IMR-90 (cell line): ENCODE measurements around the gene SRD5A1. TPM values are rescaled to one million over a fixed set of nuclear protein-coding genes. Genes with fewer than 3 reads are reported as not detected.

Experiments used
- ATAC-seq: fragments of 200-7000 bp; cut with Tn5 transposase; 2 replicates; pipeline ENCODE4 v1.9.1; 2020; ENCODE audit warnings: low read depth, mild to moderate bottlenecking, moderate library complexity
- BruUV-seq: library from RNA; stranded (reverse); fragments of 400-500 nt; replicated peaks from 2 replicates; lab custom pipeline; 2021; lab: Mats Ljungman, UMichigan
- CTCF ChIA-PET: fragments of 300-600 bp; formaldehyde crosslinking; extraction: SDS; loops from one replicate; lab custom pipeline; 2021; ENCODE audit warnings: antibody characterized with exemption; lab: Yijun Ruan, JAX
- POLR2A ChIA-PET: fragments of 300-600 bp; sonication (Branson Sonifier 250); formaldehyde crosslinking; loops from one replicate; lab custom pipeline; 2022; ENCODE audit warnings: antibody characterized with exemption; ENCODE audit not compliant: unreplicated experiment; lab: Charles Lee
- DNase-seq: peaks from one replicate; pipeline ENCODE4 v3.0.0; 2013
- H2AFZ ChIP-seq: replicated peaks from 2 replicates; pipeline ENCODE3; 2013; ENCODE audit warnings: low read length, mild to moderate bottlenecking; ENCODE audit not compliant: poor library complexity
- H2AK5ac ChIP-seq: 2 replicates; pipeline ENCODE4 v1.6.1; 2013; ENCODE audit warnings: low read depth, low read length, inconsistent platforms
- H2AK9ac ChIP-seq: replicated peaks from 2 replicates; pipeline ENCODE3; 2013; ENCODE audit warnings: mild to moderate bottlenecking, low read depth, low read length, moderate library complexity; ENCODE audit not compliant: poor library complexity
- H2BK120ac ChIP-seq: 2 replicates; pipeline ENCODE4 v1.6.1; 2013; ENCODE audit warnings: low read depth, low read length, inconsistent platforms
- H2BK15ac ChIP-seq: 3 replicates; pipeline ENCODE4 v1.6.1; 2013; ENCODE audit warnings: low read depth, low read length, inconsistent platforms
- H2BK20ac ChIP-seq: 2 replicates; pipeline ENCODE4 v1.6.1; 2013; ENCODE audit warnings: low read depth, mild to moderate bottlenecking, inconsistent platforms, low read length, moderate library complexity
- H2BK5ac ChIP-seq: 2 replicates; pipeline ENCODE4 v1.6.1; 2013; ENCODE audit warnings: mild to moderate bottlenecking, low read depth, low read length, inconsistent platforms; ENCODE audit not compliant: poor library complexity, severe bottlenecking
- H3K14ac ChIP-seq: replicated peaks from 2 replicates; pipeline ENCODE4 v1.6.1; 2013; ENCODE audit warnings: low read depth, low read length, inconsistent platforms
- H3K18ac ChIP-seq: 2 replicates; pipeline ENCODE4 v1.6.1; 2013; ENCODE audit warnings: low read depth, low read length, control low read depth
- H3K23ac ChIP-seq: 2 replicates; pipeline ENCODE4 v1.6.1; 2013; ENCODE audit warnings: low read depth, low read length, inconsistent platforms
- H3K27ac ChIP-seq: 2 replicates; pipeline ENCODE4 v1.5.1; 2013; ENCODE audit warnings: mild to moderate bottlenecking, control low read depth, low read length; ENCODE audit not compliant: insufficient read depth
- H3K27me3 ChIP-seq: 2 replicates; pipeline ENCODE4 v1.6.1; 2013; ENCODE audit warnings: low read length; ENCODE audit not compliant: control insufficient read depth, insufficient read depth
- H3K36me3 ChIP-seq: 2 replicates; pipeline ENCODE4 v1.6.1; 2013; ENCODE audit warnings: low read length, mixed read lengths; ENCODE audit not compliant: control insufficient read depth, insufficient read depth
- H3K4ac ChIP-seq: 2 replicates; pipeline ENCODE4 v1.6.1; 2013; ENCODE audit warnings: low read depth, low read length, inconsistent platforms
- H3K4me1 ChIP-seq: 2 replicates; pipeline ENCODE4 v1.6.1; 2013; ENCODE audit warnings: low read length, mixed read lengths; ENCODE audit not compliant: control insufficient read depth, insufficient read depth
- H3K4me2 ChIP-seq: 2 replicates; pipeline ENCODE4 v1.6.1; 2013; ENCODE audit warnings: low read depth, mild to moderate bottlenecking, control low read depth, low read length, moderate library complexity
- H3K4me3 ChIP-seq: 2 replicates; pipeline ENCODE4 v1.5.1; 2013; ENCODE audit warnings: low read depth, mild to moderate bottlenecking, control low read depth, low read length, moderate library complexity; ENCODE audit not compliant: insufficient read depth
- H3K56ac ChIP-seq: 2 replicates; pipeline ENCODE4 v1.6.1; 2013; ENCODE audit warnings: low read length, inconsistent platforms; ENCODE audit not compliant: insufficient read depth; ENCODE audit errors: extremely low read depth
- H3K79me1 ChIP-seq, 2 experiments: 2 replicates each; pipeline ENCODE4 v1.6.1; 2013; ENCODE audit warnings: low read length in 2 of 2, inconsistent platforms in 1 of 2, low read depth in 1 of 2
- H3K9ac ChIP-seq: 2 replicates; pipeline ENCODE4 v1.6.1; 2013; ENCODE audit warnings: low read depth, low read length, control low read depth
- H3K9me1 ChIP-seq: 2 replicates; pipeline ENCODE4 v1.6.1; 2013; ENCODE audit warnings: low read length, inconsistent platforms; ENCODE audit not compliant: insufficient read depth
- H3K9me3 ChIP-seq: 2 replicates; pipeline ENCODE4 v1.6.1; 2013; ENCODE audit warnings: low read length; ENCODE audit not compliant: control insufficient read depth, insufficient read depth
- H4K20me1 ChIP-seq: 2 replicates; pipeline ENCODE4 v1.6.1; 2013; ENCODE audit warnings: low read length, inconsistent platforms; ENCODE audit not compliant: insufficient read depth
- H4K5ac ChIP-seq: 2 replicates; pipeline ENCODE4 v1.6.1; 2013; ENCODE audit warnings: mild to moderate bottlenecking, low read depth, low read length, control low read depth
- H4K8ac ChIP-seq, 2 experiments: 2 replicates each; pipeline ENCODE4 v1.6.1; 2013; ENCODE audit warnings: low read depth in 2 of 2, low read length in 2 of 2, control low read depth in 1 of 2, inconsistent platforms in 1 of 2
- H4K91ac ChIP-seq: 2 replicates; pipeline ENCODE4 v1.6.1; 2013; ENCODE audit warnings: low read depth, low read length, inconsistent platforms; ENCODE audit not compliant: insufficient read depth
- BHLHE40 ChIP-seq: fragments of 150-350 bp; IDR thresholded peaks from 2 replicates; pipeline ENCODE4 v1.6.1; 2016; ENCODE audit warnings: mild to moderate bottlenecking, low read depth, low read length
- CEBPB ChIP-seq: IDR thresholded peaks from 2 replicates; pipeline ENCODE4 v1.6.1; 2012; ENCODE audit warnings: low read depth, low read length, improper control_type of control experiment
- MAFK ChIP-seq: IDR thresholded peaks from 2 replicates; pipeline ENCODE4 v1.6.1; 2012; ENCODE audit warnings: low read depth, low read length, improper control_type of control experiment
- POLR2A ChIP-seq: IDR thresholded peaks from 2 replicates; pipeline ENCODE4 v1.6.1; 2012; ENCODE audit warnings: mild to moderate bottlenecking, low read depth, low read length
- RAD21 ChIP-seq: IDR thresholded peaks from 2 replicates; pipeline ENCODE4 v1.6.1; 2012; ENCODE audit warnings: low read length, improper control_type of control experiment
- RFX5 ChIP-seq: IDR thresholded peaks from 2 replicates; pipeline ENCODE4 v1.8.0; 2012; ENCODE audit warnings: low read depth, mild to moderate bottlenecking, low read length, moderate library complexity
- SMC3 ChIP-seq: fragments of 150-350 bp; IDR thresholded peaks from 2 replicates; pipeline ENCODE4 v1.6.1; 2016; ENCODE audit warnings: low read depth, mild to moderate bottlenecking, antibody characterized with exemption, low read length, moderate library complexity
- WGBS, 2 experiments: methylation state at CpG; one replicate each; pipeline versions ENCODE4 v1.1.5 to v1.1.7; 2013; ENCODE audit warnings: missing lambda C conversion rate in 2 of 2; ENCODE audit not compliant: insufficient read length in 1 of 2; ENCODE audit errors: extremely low coverage in 2 of 2; 5-methylcytosine and 5-hydroxymethylcytosine counted together
- dilution Hi-C: fragments of 300-500 bp; cut with HindIII; formaldehyde crosslinking; loops from one replicate; pipeline ENCODE4 v1.14.3; 2018; ENCODE audit warnings: low sequenced_read_pairs; ENCODE audit not compliant: unreplicated experiment
- in situ Hi-C: fragments of 300-500 bp; cut with MboI; formaldehyde crosslinking; loops from 3 replicates; pipeline ENCODE4 v1.14.3; 2019; ENCODE audit warnings: low sequenced_read_pairs, inconsistent platforms, mixed read lengths
- intact Hi-C: fragments of 100-400 bp; cut with micrococcal nuclease; formaldehyde crosslinking; loops from 2 replicates; pipeline ENCODE4 v1.10.0; 2022
- polyA plus RNA-seq, 3 experiments: library from polyadenylated mRNA; depleted of rRNA; stranded (reverse); fragments of >200 nt; gene quantifications; 2 replicates each; pipeline ENCODE4 v1.2.3, GENCODE V29; 2012; ENCODE audit warnings: low replicate concordance in 1 of 3
- total RNA-seq: library from RNA; depleted of rRNA; stranded (reverse); fragments of >200 nt; gene quantifications from 2 replicates; pipeline ENCODE4 v1.2.3, GENCODE V29; 2012
- TF ChIP-seq, protein P1 (sequence below): fragments of 150-350 bp; IDR thresholded peaks from 2 replicates; pipeline ENCODE4 v1.6.1; 2017; ENCODE audit warnings: mild to moderate bottlenecking, antibody characterized with exemption, low read length, low read depth
- TF ChIP-seq, protein P2 (sequence below): fragments of 150-350 bp; IDR thresholded peaks from 2 replicates; pipeline ENCODE4 v1.6.1; 2016; ENCODE audit warnings: low read depth, mild to moderate bottlenecking, low read length, moderate library complexity, borderline replicate concordance
- TF ChIP-seq, protein P3 (sequence below): conservative IDR thresholded peaks from 2 replicates; pipeline ENCODE4 v1.5.1; 2012; ENCODE audit warnings: mild to moderate bottlenecking, low read depth, low read length, improper control_type of control experiment

Gene SRD5A1
- total and polyA plus RNA-seq, 2 of the 4 experiments (the other 2 are of a cell fraction): 6.3 to 18.2 TPM

DNA sequence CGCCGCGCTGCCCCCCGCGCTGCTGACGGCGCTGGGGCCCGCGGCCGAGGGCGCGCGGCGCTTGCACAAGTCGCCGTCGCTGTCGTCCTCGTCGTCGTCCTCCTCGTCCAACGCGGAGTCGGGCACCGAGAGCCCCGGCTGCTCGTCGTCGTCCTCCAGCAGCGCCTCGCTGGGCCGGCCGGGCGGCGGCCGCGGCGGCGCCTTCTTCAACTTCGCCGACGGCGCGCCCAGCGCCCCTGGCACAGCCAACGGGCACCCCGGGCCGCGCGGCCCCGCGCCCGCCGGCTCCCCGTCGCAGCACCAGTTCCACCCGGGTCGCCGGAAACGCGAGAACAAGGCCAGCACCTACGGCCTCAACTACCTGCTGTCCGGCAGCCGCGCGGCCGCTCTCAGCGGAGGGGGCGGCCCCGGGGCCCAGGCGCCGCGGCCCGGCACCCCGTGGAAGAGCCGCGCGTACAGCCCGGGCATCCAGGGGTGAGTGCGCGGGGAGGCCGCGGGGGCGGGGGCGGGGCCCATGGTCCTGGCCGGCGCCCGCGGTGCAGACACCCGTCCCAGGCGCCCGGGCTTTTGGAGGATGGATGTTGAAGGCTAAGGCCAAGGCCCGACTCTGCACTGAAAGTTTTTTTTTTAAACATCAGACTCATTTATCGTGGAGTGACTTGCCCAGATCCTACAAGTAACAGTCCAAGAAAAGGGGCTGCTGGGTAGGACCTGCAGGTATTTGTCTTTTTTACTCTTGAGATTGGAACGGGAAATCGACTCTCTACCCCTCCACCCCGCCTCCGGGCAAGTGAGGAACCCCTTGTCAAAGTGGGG lies 81.2 kb downstream of the SRD5A1 start:
- dilution Hi-C loops: no loop called here
- Histone ChIP-seq H3K4me1 (peaks cover 23% of the 10 kb centered on the region), H4K91ac (no peak overlapping the region), H3K4me3 (peak overlapping the region; percentile 89), H3K23ac (peak overlapping the region; percentile 72; the same call in 1 of the 2 replicates), H3K9me1 (peaks cover 43% of the 10 kb centered on the region), H3K9ac (peak overlapping the region; percentile 92), H2BK120ac (no peak overlapping the region), H3K56ac (no peak overlapping the region), H3K18ac (no peak overlapping the region), H2BK15ac (no peak overlapping the region), H2BK20ac (no peak overlapping the region), H3K36me3 (no peaks in the 10 kb centered on the region; the same call in 1 of the 2 replicates), H2AK9ac (peak overlapping the region; percentile 82), H3K27me3 (no peaks in the 10 kb centered on the region), H4K5ac (no peak overlapping the region), H2AK5ac (no peak overlapping the region), H3K79me1 (peaks cover 4 to 53% of the 10 kb centered on the region in 2 experiments; a peak in 3 of 4 replicates), H3K4me2 (peak overlapping the region; percentile 100), H3K9me3 (no peaks in the 10 kb centered on the region), H4K8ac (no peak overlapping the region), H4K20me1 (peaks cover 52% of the 10 kb centered on the region), H2AFZ (peak overlapping the region; percentile 86), H3K27ac (peak overlapping the region; percentile 75), H3K4ac (peak overlapping the region; percentile 35; the same call in 1 of the 2 replicates), H3K14ac (0 out of 2 replicates have a peak overlapping the region, but pooled peaks have one; percentile 69), H2BK5ac (peak overlapping the region; percentile 51)
- WGBS, 2 experiments: 1% methylated on average over 30 of the region's 99 CpGs; no CpG with 5 or more reads in 1 of the 2 experiments
- in situ Hi-C loops: no loop called here
- DNase-seq (no peak), ATAC-seq (no peak)
- intact Hi-C loops: loop anchor here (5.0 kb wide), 1 partner anchor 33 kb away; no protein-coding TSS in a partner anchor
- CTCF ChIA-PET: no interaction called here
- TF ChIP-seq, protein P1, sequence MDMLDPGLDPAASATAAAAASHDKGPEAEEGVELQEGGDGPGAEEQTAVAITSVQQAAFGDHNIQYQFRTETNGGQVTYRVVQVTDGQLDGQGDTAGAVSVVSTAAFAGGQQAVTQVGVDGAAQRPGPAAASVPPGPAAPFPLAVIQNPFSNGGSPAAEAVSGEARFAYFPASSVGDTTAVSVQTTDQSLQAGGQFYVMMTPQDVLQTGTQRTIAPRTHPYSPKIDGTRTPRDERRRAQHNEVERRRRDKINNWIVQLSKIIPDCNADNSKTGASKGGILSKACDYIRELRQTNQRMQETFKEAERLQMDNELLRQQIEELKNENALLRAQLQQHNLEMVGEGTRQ: no peak
- TF ChIP-seq BHLHE40 (no peak), MAFK (no peak), SMC3 (no peak), CEBPB (no peak), RAD21 (no peak), POLR2A (no peak), RFX5 (no peak)
- TF ChIP-seq, protein P2, sequence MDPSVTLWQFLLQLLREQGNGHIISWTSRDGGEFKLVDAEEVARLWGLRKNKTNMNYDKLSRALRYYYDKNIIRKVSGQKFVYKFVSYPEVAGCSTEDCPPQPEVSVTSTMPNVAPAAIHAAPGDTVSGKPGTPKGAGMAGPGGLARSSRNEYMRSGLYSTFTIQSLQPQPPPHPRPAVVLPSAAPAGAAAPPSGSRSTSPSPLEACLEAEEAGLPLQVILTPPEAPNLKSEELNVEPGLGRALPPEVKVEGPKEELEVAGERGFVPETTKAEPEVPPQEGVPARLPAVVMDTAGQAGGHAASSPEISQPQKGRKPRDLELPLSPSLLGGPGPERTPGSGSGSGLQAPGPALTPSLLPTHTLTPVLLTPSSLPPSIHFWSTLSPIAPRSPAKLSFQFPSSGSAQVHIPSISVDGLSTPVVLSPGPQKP: no peak
- TF ChIP-seq, protein P3, sequence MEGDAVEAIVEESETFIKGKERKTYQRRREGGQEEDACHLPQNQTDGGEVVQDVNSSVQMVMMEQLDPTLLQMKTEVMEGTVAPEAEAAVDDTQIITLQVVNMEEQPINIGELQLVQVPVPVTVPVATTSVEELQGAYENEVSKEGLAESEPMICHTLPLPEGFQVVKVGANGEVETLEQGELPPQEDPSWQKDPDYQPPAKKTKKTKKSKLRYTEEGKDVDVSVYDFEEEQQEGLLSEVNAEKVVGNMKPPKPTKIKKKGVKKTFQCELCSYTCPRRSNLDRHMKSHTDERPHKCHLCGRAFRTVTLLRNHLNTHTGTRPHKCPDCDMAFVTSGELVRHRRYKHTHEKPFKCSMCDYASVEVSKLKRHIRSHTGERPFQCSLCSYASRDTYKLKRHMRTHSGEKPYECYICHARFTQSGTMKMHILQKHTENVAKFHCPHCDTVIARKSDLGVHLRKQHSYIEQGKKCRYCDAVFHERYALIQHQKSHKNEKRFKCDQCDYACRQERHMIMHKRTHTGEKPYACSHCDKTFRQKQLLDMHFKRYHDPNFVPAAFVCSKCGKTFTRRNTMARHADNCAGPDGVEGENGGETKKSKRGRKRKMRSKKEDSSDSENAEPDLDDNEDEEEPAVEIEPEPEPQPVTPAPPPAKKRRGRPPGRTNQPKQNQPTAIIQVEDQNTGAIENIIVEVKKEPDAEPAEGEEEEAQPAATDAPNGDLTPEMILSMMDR: no peak
- no TSS peak for BruUV-seq
- POLR2A ChIA-PET: no interaction called here
